ENCODE data around the gene SULF2.

- TF ChIP-seq POLR2AphosphoS5 (IDR thresholded peaks at IDR 0.05; ENCODE audit: control insufficient read depth, insufficient read depth, low read depth, low read length) (no peak), CTCF (IDR thresholded peaks at IDR 0.05 in 2 of 3, conservative IDR thresholded peaks at IDR 0.05 in 1 of 3; ENCODE audit: insufficient read depth in 2 of 3, low read depth in 1 of 3, low read length in 3 of 3) (no peak), PRDM10 (IDR thresholded peaks at IDR 0.05; ENCODE audit: partially characterized antibody) (no peak), EGR1 (conservative IDR thresholded peaks at IDR 0.05) (no peak), CHD2 (IDR thresholded peaks at IDR 0.05; ENCODE audit: low read depth, low read length) (no peak), EZH2 (IDR thresholded peaks at IDR 0.05; ENCODE audit: borderline replicate concordance, low read depth, low read length) (no peak), EHMT2 (IDR thresholded peaks at IDR 0.05) (no peak), JUNB (CRISPR knock-in tag; conservative IDR thresholded peaks at IDR 0.05) (no peak), ZBTB26 (CRISPR knock-in tag; IDR thresholded peaks at IDR 0.05) (no peak), HDAC1 (IDR thresholded peaks at IDR 0.05) (no peak), ZFX (CRISPR knock-in tag; IDR thresholded peaks at IDR 0.05) (no peak)
Observed at GRCh38 chr20:47711046-47711752, 74.1 kb downstream of the SULF2 start.
